Measurements from ENCODE around the gene IYD. TPM values are rescaled to one million over a fixed set of nuclear protein-coding genes. Genes with fewer than 3 reads are reported as not detected.
"Not testable (repeated sequence)": the region's sequence is repeated elsewhere in the genome, so short reads cannot be mapped to it uniquely, and the experiment has no call there.

Gene IYD
- total RNA-seq, 2 experiments from 2014 or later: not detected

DNA sequence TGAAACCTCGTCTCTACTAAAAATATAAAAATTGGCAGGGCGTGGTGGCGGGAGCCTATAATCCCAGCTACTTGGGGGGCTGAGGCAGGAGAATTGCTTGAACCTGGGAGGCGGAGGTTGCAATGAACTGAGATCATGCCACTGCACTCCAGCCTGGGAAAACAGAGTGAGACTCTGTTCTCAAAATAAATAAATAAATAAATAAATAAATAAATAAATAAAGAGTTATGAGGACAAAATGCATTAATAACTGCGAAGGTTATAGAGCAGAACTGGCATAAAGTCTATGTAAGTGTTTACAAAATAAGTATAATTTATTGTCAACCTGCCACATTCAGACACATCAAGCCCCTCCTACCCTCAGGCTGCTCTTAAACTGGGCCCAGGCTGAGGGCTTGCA lies 80.2 kb downstream of the IYD start:
- POLR2A ChIA-PET; H3K4me1 Mint-ChIP-seq (ENCODE audit: low read depth); H3K9me3 Mint-ChIP-seq (ENCODE audit: insufficient read depth); H3K36me3 Mint-ChIP-seq (ENCODE audit: low read depth); DNase-seq; H3K27ac Mint-ChIP-seq; H3K4me3 Mint-ChIP-seq; ATAC-seq: not testable (repeated sequence)
- CTCF ChIA-PET: interaction anchor here (1.8 kb wide), 1 partner anchor 31 kb away, joined by 4 read pairs; no protein-coding TSS in a partner anchor
- H3K27me3 Mint-ChIP-seq (ENCODE audit: low read depth): peaks cover 12% of the 10 kb centered on the region

DNA sequence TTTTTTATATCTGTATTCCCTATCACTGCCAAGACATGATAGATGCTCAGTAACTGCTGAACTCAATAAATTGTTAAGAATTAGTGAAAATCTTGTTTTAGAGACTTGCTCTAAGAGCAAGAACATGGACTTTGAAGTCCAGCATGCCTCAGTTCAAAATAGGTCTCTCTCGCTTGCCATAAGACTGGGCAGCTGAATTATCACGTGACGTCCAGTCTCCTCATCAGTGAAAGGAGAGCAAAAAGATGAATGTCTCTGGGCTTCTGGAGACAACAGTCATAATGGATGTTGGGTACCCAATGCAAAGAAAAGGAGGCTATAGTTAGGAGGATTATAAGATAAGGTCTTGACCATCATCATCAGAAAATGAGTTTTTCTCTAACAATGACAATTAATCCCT lies 82.1 kb downstream of the IYD start:
- Mint-ChIP-seq H3K9me3 (ENCODE audit: insufficient read depth) (no peaks in the 10 kb centered on the region), H3K27ac (no peak overlapping the region), H3K4me3 (no peak overlapping the region), H3K4me1 (ENCODE audit: low read depth) (no peaks in the 10 kb centered on the region), H3K36me3 (ENCODE audit: low read depth) (no peaks in the 10 kb centered on the region), H3K27me3 (ENCODE audit: low read depth) (peaks cover 12% of the 10 kb centered on the region)
- ATAC-seq (no peak), DNase-seq (no peak)
- POLR2A ChIA-PET: no interaction called here
- CTCF ChIA-PET: no interaction called here

DNA sequence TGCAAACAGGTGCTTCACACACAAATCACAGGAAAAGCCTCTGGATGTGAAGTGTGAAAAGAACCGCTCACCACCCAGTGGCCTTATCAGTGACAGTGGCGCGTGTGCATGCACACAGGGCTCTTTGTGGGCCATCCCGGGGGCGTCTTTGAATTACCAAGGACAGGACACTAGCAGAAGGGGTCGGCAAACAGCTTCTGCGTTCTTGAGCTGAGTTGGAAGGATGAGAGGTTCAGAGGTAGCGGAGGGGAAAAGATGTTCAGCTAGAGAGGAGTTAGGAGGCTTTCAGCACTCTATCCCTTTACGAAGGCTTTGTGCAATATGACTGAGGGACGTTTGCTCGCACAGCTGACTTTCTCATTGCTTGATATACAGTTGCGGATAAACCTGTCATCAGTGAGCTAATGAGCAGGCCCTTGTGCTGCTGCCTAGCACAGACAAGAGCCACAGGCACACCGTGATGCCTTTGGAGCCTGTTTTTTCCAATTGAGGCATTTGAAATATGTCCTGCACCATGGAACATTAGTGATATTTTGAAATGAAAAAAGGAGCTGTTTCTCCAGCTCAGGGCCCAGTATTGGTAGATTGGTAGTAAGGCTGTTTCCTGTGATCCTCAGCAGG lies 83.1 kb downstream of the IYD start:
- ATAC-seq (no peak), DNase-seq (no peak)
- Mint-ChIP-seq H3K27ac (no peak overlapping the region), H3K4me3 (no peak overlapping the region), H3K36me3 (ENCODE audit: low read depth) (no peaks in the 10 kb centered on the region), H3K27me3 (ENCODE audit: low read depth) (peaks cover 5% of the 10 kb centered on the region), H3K9me3 (ENCODE audit: insufficient read depth) (no peaks in the 10 kb centered on the region), H3K4me1 (ENCODE audit: low read depth) (no peaks in the 10 kb centered on the region)
- POLR2A ChIA-PET: no interaction called here
- CTCF ChIA-PET: no interaction called here

DNA sequence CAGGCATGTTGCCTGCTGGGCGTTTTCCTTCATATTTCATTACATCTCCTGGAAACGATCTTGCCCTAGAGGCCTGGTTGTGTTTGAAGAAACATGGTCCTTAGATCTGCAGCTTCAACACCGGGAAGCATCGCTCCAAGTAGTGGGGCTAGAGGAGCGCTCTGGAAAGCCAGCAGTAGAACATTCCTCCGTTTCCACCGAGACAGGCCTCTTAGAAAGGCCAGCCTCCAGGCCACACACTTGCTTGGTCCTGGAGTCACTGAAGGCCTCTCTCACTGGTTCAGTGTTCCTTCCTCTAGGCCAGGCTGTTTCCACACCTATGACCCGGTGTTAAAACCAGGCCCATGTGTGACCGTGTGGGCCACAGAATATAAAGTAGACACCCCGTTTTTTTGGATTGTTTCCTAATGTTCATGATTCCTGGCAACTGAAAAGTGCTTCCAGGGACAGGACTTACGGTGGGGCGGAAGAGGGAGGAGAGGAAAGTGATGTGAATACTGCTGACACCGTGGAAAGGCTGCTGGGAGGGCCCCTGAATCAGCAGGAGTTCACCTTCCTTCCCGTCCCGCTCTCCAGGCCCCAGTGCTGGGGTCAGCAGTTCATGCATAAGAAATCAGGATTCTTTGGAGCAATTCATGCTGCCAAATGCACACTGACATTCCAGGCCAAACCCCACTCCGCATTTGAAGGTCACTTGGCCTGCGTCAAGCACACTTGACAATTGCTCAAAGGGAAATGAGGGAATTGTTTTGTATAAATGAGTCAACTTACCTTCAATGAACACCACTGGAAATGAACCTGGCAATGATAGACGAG lies 83.8 kb downstream of the IYD start:
- H3K36me3 Mint-ChIP-seq (ENCODE audit: low read depth): no peaks in the 10 kb centered on the region
- ChIA-PET POLR2A (no interaction called here), CTCF (no interaction called here)
- no peak for DNase-seq
- H3K27me3 Mint-ChIP-seq (ENCODE audit: low read depth): peaks cover 5% of the 10 kb centered on the region
- no peak for ATAC-seq
- H3K4me3 Mint-ChIP-seq: no peak overlapping the region
- H3K27ac Mint-ChIP-seq: no peak overlapping the region
- H3K9me3 Mint-ChIP-seq (ENCODE audit: insufficient read depth): no peaks in the 10 kb centered on the region
- H3K4me1 Mint-ChIP-seq (ENCODE audit: low read depth): no peaks in the 10 kb centered on the region

DNA sequence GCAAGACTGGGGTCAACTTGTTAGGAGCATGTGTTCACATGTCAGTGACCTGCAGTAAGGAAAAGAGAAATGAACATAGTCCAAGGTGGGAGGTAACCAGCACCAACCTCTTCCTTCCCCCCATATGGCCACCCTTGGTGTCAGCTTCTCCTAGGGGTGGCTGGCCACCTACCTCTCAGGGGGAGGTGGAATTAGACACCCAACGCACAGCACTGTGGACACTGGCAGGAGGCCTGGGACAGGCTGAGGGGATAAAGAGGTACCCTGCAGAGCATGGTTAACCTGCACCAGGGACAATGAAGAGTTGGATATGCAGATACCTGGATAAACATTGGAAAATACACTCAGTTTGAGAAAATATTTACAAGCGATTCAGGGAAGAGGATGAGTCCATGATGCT lies 84.5 kb downstream of the IYD start:
- Mint-ChIP-seq H3K27me3 (ENCODE audit: low read depth) (peaks cover 3% of the 10 kb centered on the region), H3K9me3 (ENCODE audit: insufficient read depth) (no peaks in the 10 kb centered on the region), H3K36me3 (ENCODE audit: low read depth) (no peaks in the 10 kb centered on the region), H3K4me1 (ENCODE audit: low read depth) (no peaks in the 10 kb centered on the region), H3K27ac (no peak overlapping the region), H3K4me3 (no peak overlapping the region)
- no peak for ATAC-seq
- POLR2A ChIA-PET: no interaction called here
- CTCF ChIA-PET: no interaction called here
- no peak for DNase-seq

Other genes starting within 250 kb of the IYD start
- not detected for gene PPP1R14C, start 226.0 kb upstream of the IYD start, total RNA-seq
- gene PLEKHG1, start 230.9 kb downstream of the IYD start, total RNA-seq: 1 to 10 TPM in 1 of 2 experiments, under 1 TPM in 1; 0.76 to 1.8 TPM